ENCODE data around the gene MOGAT3. TPM values are rescaled to one million over a fixed set of nuclear protein-coding genes. Genes with fewer than 3 reads are reported as not detected.

The MOGAT3 gene
- total and polyA plus RNA-seq, 9 of the 15 experiments (the other 6 are each of a cell fraction or from before 2014, with no cell fraction given): 0.07 to 0.17 (median 0.13) TPM; not detected in 6

DNA sequence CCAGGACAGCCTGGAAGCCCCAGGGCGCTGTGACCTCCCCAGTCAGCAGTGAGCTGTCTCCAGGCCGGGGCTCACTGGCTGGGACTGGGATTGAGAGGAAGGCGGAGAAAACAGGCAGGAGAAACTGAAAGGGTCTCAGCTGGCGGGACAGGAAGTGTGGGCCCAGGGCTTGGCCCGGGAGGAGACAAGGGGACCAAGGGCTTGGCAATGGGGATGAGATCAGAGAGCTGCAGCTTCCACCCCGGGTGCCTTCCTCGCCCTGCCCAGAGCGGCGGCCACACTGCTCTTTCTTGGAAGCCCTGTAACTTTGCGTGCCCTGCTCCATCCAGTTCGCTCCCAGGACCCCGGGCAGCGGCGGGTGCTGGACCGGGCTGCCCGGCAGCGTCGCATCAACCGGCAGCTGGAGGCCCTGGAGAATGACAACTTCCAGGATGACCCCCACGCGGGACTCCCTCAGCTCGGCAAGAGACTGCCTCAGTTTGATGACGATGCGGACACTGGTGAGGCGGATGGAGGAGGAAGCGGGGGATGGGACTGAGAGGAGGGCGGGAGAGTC lies 21.5 kb upstream of the MOGAT3 start:
- TF ChIP-seq, protein P1, sequence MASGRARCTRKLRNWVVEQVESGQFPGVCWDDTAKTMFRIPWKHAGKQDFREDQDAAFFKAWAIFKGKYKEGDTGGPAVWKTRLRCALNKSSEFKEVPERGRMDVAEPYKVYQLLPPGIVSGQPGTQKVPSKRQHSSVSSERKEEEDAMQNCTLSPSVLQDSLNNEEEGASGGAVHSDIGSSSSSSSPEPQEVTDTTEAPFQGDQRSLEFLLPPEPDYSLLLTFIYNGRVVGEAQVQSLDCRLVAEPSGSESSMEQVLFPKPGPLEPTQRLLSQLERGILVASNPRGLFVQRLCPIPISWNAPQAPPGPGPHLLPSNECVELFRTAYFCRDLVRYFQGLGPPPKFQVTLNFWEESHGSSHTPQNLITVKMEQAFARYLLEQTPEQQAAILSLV (tag; IDR thresholded peaks at IDR 0.05): no peak
- TF ChIP-seq ARID2 (IDR thresholded peaks at IDR 0.05) (no peak), RBFOX2 (IDR thresholded peaks at IDR 0.05; ENCODE audit: low read depth, low read length) (peak; percentile 44; the same call in 1 of the 2 replicates)
- 91% methylated on average over 16 of the region's 27 CpGs for WGBS (ENCODE audit: insufficient coverage, low coverage, missing lambda C conversion rate)
- CTCF ChIA-PET (ENCODE audit: low intra/inter-chr PET ratio): interaction anchor here (0.6 kb wide), 1 partner anchor 144 kb away, joined by 3 read pairs; no protein-coding TSS in a partner anchor

DNA sequence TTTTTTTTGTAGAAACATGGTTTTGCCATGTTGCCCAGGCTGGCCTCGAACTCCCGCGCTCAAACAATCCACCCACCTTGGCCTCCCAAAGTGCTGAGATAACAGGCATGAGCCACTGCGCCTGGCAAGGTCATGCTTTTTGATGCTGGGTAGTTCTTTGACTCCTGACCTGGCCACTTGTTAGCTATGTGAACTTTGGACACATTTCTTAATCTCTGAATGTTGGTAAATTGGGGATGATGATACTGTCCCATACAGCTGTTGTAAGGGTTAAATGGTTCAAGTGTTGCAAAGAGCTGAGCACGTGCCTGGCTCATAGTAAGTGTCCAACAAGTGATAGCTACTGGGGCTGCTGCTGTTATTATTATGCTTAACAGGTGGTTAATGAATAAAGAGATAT lies 19.5 kb upstream of the MOGAT3 start:
- peaks cover 40% of the 10 kb centered on the region; the same call in 2 of the 3 replicates for H3K36me3 ChIP-seq (ENCODE audit: control insufficient read depth, insufficient read depth, low read length)
- POLR2A ChIA-PET: no interaction called here
- DNase-seq (ENCODE audit: extremely low read depth in 1 of 4, low spot score in 3 of 4) (no peak), FAIRE-seq (no peak), ATAC-seq (no peak)
- H3K4me3 ChIP-seq: no peak overlapping the region
- H3K27me3 ChIP-seq (ENCODE audit: control insufficient read depth in 2 of 2, insufficient read depth in 2 of 2, low read length in 2 of 2): no peaks in the 10 kb centered on the region
- no peak overlapping the region for H2AFZ ChIP-seq (ENCODE audit: low read depth, low read length)
- peaks cover 22 to 47% of the 10 kb centered on the region in 2 experiments for H3K4me1 ChIP-seq (replicated peaks in 1 of 2; ENCODE audit: control insufficient read depth in 2 of 2, insufficient read depth in 2 of 2, low read length in 2 of 2)
- no peak overlapping the region for H3K27ac ChIP-seq (ENCODE audit: extremely low read depth, low read depth, low read length)
- in situ Hi-C loops (cut with MboI): no loop called here
- intact Hi-C loops (cut with micrococcal nuclease): no loop called here
- CTCF ChIA-PET (ENCODE audit: low intra/inter-chr PET ratio): no interaction called here
- H4K20me1 ChIP-seq (replicated peaks; ENCODE audit: control insufficient read depth, insufficient read depth, low read length): no peaks in the 10 kb centered on the region
- no peak overlapping the region for H3K4me2 ChIP-seq (ENCODE audit: insufficient read depth, low read length)
- H3K9me1 ChIP-seq (ENCODE audit: control insufficient read depth, insufficient read depth, low read length): peaks cover 9% of the 10 kb centered on the region
- H3K79me2 ChIP-seq (ENCODE audit: control insufficient read depth, insufficient read depth, low read length): peaks cover 46% of the 10 kb centered on the region
- 86% methylated on average over 5 of the region's 5 CpGs for WGBS (ENCODE audit: insufficient coverage, low coverage, missing lambda C conversion rate)
- no TSS peak for BruUV-seq (replicated peaks)
- no peaks in the 10 kb centered on the region for H3K9me3 ChIP-seq (replicated peaks; ENCODE audit: control insufficient read depth, insufficient read depth, low read depth, low read length)
- H3K9ac ChIP-seq (ENCODE audit: insufficient read depth in 1 of 2, low read depth in 2 of 2, low read length in 2 of 2): no peak overlapping the region
- no peak for TF ChIP-seq SMARCA4 (IDR thresholded peaks at IDR 0.05)
- TF ChIP-seq ZNF586 (CRISPR knock-in tag; conservative IDR thresholded peaks at IDR 0.05): no peak
- TF ChIP-seq TAL1 (IDR thresholded peaks at IDR 0.05): no peak
- no peak for TF ChIP-seq ZBED1 (IDR thresholded peaks at IDR 0.05)
- no peak for TF ChIP-seq HDAC1 (IDR thresholded peaks at IDR 0.05)
- 0 out of 2 replicates have a peak, but pooled peaks have one; percentile 11 for TF ChIP-seq CBFA2T3 (IDR thresholded peaks at IDR 0.05)
- no peak for TF ChIP-seq MYBL2 (IDR thresholded peaks at IDR 0.05; ENCODE audit: low read depth)
- no peak for TF ChIP-seq MYBL2 (CRISPR knock-in tag; IDR thresholded peaks at IDR 0.05; ENCODE audit: borderline replicate concordance)

More for the DNA sequence above, 21.5 kb upstream of the MOGAT3 start:
- no peak overlapping the region for H3K4me3 ChIP-seq
- DNase-seq (ENCODE audit: extremely low read depth in 1 of 4, low spot score in 3 of 4): no peak
- in situ Hi-C loops (cut with MboI): no loop called here
- H3K4me1 ChIP-seq (replicated peaks in 1 of 2; ENCODE audit: control insufficient read depth in 2 of 2, insufficient read depth in 2 of 2, low read length in 2 of 2): peaks cover 13 to 27% of the 10 kb centered on the region in 2 experiments; a peak in 4 of 5 replicates
- H3K27me3 ChIP-seq (ENCODE audit: control insufficient read depth in 2 of 2, insufficient read depth in 2 of 2, low read length in 2 of 2): no peaks in the 10 kb centered on the region
- H3K4me2 ChIP-seq (ENCODE audit: insufficient read depth, low read length): no peak overlapping the region
- POLR2A ChIA-PET: interaction anchor here (0.6 to 0.8 kb wide), 2 partner anchors 12 to 14 kb away, joined by 3 read pairs; no protein-coding TSS in a partner anchor
- H3K9ac ChIP-seq (ENCODE audit: insufficient read depth in 1 of 2, low read depth in 2 of 2, low read length in 2 of 2): peak overlapping the region in 1 of 2 experiments; percentile 54; a peak in 1 of 4 replicates
- no peak overlapping the region for H2AFZ ChIP-seq (ENCODE audit: low read depth, low read length)
- no peaks in the 10 kb centered on the region for H3K9me3 ChIP-seq (replicated peaks; ENCODE audit: control insufficient read depth, insufficient read depth, low read depth, low read length)
- intact Hi-C loops (cut with micrococcal nuclease): no loop called here
- BruUV-seq (replicated peaks): no TSS peak
- peaks cover 9% of the 10 kb centered on the region for H3K9me1 ChIP-seq (ENCODE audit: control insufficient read depth, insufficient read depth, low read length)
- peaks cover 42% of the 10 kb centered on the region; the same call in 2 of the 3 replicates for H3K36me3 ChIP-seq (ENCODE audit: control insufficient read depth, insufficient read depth, low read length)
- no peak for FAIRE-seq
- no peaks in the 10 kb centered on the region for H4K20me1 ChIP-seq (replicated peaks; ENCODE audit: control insufficient read depth, insufficient read depth, low read length)
- ATAC-seq: no peak
- no peak overlapping the region for H3K27ac ChIP-seq (ENCODE audit: extremely low read depth, low read depth, low read length)
- peaks cover 31% of the 10 kb centered on the region for H3K79me2 ChIP-seq (ENCODE audit: control insufficient read depth, insufficient read depth, low read length)

Data from K562 (cell line).